Amniotic epithelial cell (primary cell): ENCODE measurements around the gene SHPK.

ENCODE experiments used
- DNase-seq: peaks from one replicate; pipeline ENCODE4 v3.0.0-alpha.2; 2010; ENCODE audit warnings: low read depth

Gene SHPK

GRCh38 chr17:3626831-3627768, 8.9 kb downstream of the SHPK start:
- DNase-seq = no peak

DNA sequence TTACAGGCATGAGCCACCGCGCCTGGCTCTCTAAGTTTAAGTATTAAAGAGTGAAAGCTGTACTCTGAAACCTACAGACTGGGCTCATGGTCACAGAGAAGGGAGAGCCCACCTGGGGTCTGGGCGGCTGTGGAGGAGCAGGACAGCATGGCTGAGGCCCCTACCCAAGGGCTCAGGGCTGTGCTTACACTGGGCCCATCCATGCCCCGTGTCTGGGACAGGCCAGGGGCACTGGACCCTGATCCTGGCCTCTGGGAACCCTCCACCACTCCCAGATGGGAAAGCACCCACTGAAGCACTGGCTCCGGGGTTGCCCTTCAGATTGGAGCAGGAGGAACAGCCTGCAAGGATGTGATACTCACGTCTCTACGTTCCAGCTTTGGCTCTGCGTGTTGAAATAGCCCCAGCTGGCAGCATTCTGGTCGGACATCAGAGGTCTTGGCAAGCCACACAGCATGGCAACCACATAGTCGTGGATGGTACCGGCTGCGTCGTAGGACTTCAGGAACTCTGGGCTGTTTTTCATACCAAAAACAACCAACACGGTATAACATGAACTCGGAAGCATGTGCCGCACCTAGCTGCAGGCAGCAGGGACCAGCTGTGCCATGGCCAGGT, 13.0 kb downstream of the SHPK start:
- DNase-seq = no peak

- DNase-seq = no peak
Observed at GRCh38 chr17:3621146-3621720, 14.8 kb downstream of the SHPK start.

DNA sequence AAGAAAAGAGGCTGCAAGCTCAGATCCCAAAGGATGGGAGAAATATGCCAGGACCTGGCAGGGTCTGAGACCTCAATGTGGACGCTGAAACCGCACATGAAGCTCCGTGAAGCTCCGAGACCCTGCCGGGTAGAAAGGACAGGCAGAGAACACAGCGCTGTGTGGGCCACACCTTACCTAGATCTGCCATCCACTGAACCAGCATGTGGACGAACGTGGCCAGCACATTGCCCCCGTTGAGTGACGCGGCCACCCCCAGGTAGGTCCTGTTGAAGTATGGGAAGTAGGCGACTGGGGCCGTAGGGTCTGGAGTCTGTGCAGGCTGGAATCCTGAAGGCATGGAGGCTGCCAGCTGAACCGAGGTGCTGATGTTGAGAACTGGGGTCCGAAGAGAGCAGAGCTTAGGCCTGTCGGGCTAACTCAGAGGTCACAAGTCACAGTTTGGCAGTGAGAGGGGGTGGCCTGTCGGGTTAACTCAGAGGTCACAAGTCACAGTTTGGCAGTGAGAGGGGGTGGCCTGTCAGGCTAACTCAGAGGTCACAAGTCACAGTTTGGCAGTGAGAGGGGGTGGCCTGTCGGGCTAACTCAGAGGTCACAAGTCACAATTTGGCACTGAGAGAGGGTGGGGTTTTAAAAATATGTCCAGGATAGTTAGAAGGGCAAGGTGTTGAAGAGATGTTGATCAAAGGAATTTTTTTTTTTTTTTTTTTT, 20.7 kb downstream of the SHPK start:
- DNase-seq = no peak

DNA sequence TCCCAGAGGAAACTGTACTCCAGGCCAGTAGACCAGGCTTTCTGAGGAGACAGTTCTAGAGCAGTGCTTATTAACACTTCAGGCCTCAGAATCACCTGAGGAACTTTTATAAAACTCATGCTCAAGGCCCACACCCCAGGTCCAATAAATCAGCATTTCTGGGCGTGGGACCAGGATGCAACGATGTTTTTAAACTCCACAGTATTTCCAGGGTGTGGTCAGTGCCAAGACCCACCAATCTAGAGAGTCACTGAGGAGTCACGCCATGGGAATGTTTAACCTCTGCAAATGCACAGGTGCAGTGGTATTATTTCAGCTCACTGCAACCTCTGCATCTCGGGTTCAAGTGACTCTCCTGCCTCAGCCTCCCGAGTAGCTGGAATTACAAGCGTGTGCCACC, 22.9 kb downstream of the SHPK start:
- no peak for DNase-seq

- no peak for DNase-seq
Observed at GRCh38 chr17:3610523-3610922, 25.5 kb downstream of the SHPK start.

- no peak for DNase-seq
Observed at GRCh38 chr17:3609689-3610088, 26.4 kb downstream of the SHPK start.

- no peak for DNase-seq
Observed at GRCh38 chr17:3603870-3604259, 32.2 kb downstream of the SHPK start.

- peak; percentile 87 for DNase-seq
Observed at GRCh38 chr17:3603119-3603869, 32.8 kb downstream of the SHPK start.

DNA sequence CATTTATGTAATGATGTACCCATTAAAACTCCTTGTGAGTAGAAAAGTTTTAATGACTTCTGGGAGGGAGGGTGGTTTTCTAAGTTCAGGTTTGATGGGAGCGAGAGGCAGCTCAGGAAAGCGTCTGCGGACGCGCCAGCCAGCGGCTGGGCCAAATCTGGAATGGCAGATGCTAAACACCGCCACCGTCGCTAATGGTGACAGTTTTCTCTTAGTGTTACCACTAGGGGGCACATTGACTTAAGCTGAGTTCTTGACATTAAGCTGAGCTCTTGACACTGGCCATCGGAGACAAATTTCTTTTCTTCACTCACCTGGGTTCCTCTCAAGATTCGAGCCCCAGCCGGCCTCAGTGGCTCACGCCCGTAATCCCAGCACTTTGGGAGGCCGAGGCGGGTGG, 33.6 kb downstream of the SHPK start:
- peak; percentile 16 for DNase-seq

GRCh38 chr17:3600529-3601205, 35.4 kb downstream of the SHPK start:
- no peak for DNase-seq

DNA sequence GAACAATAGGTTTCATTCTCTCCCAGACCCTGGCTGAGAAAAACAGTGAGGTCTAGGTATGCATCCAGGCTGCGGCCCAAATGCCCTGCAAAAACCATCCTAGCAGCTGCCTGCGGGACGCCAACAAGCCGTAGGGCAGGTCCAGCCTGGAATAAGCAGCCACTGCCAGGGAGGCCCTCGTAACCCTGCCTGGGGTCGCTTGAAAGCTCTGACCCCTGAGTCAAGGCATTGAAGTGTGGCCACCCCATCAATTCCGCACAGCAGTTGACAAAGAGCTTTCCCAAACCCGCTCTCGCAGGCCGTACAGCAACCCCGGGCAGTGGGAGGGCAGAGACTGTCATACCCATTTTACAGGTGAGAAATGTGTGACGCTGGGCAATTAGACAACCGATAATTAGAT, 38.0 kb downstream of the SHPK start:
- no peak for DNase-seq

GRCh38 chr17:3596804-3597464, 39.1 kb downstream of the SHPK start:
- DNase-seq = no peak

DNA sequence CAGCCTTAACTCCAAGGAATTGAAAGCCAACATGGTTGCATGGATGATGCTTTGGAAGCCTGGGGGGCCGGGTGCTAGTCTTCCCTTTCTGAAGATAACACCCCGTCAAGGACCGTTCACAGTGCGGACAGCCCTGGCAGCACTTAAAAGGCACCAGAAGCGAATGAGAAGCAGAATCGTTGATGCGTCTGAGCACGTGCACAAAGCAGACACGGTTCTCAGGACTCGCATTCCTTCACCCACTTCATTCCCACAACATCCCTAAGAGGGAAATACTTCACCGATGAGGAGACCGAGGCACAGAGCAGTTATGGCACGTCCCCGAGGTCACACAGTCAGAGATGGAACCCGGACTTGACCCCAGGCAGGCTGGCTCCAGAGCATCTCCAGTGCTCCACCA, 41.1 kb downstream of the SHPK start:
- peak; percentile 60 for DNase-seq

- peak; percentile 94 for DNase-seq
Observed at GRCh38 chr17:3594051-3594800, 41.8 kb downstream of the SHPK start.

- no peak for DNase-seq
Observed at GRCh38 chr17:3593384-3593783, 42.7 kb downstream of the SHPK start.

DNA sequence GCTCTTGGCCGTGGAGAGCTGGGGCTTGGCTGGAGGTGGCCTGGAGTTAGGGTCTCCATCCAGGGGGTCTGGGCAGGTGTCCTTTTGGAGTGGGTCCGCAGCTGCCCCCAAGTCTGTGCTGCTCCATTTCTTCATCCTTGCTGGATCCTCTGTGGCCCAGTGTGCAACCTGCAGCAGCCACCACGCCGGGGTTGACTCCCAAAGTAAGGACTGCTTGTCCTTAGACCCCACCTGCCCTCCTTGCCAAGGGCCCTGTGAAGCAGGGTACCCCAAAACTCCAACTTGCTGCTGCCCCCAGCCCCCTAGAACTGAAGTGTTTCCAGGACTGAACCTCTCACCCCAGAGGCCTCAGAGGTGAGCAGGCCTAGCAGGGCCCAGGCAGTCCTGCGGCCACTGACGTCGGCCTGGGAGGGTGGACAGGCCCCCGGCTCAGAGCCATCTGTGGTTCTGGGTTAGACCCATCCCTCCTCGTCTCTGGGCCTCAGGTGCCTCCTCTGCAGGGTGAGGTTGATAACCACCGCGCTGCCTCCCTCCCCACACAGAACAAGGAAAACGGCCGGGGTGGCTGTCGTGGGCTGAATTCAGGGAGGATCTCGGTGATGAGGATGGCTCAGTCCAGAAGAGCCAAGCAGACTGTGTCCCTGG, 43.7 kb downstream of the SHPK start:
- DNase-seq = no peak

DNA sequence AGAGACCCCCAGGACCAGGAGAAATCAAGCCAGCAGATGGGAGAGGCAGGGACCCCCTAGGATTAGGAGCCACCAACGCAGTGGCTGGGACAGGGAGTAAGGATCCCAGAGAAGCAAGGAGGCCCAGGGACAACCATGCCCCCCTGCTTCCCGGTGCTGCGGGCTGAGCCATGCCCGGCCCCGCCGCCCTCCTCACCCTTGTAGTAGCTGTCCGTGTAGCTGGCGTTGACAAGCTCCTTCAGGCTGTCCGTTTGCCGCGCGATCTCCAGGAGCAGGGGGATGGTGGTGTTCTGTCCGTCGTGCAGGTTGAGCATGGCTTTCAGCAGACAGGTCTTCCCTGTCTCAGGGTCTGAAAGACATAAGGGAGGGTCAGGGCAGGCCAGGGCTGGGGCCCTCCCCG, 45.3 kb downstream of the SHPK start:
- DNase-seq = no peak

- DNase-seq = no peak
Observed at GRCh38 chr17:3590231-3590630, 45.8 kb downstream of the SHPK start.
